ENCODE measurements around the gene SLC1A2. TPM values are rescaled to one million over a fixed set of nuclear protein-coding genes. Genes with fewer than 3 reads are reported as not detected.
A peak's percentile ranks its signal among the peaks of the same experiment; 100 is the strongest.
"Not testable (repeated sequence)": the region's sequence is repeated elsewhere in the genome, so short reads cannot be mapped to it uniquely, and the experiment has no call there.

The SLC1A2 gene
- polyA plus RNA-seq, 1 donor, result 0.43 TPM

GRCh38 chr11:35238882-35239281 is 180.5 kb downstream of the SLC1A2 start:
- no peak for DNase-seq

- DNase-seq, result no peak
Observed at GRCh38 chr11:35237860-35238715, 181.3 kb downstream of the SLC1A2 start.

- DNase-seq, result no peak
Observed at GRCh38 chr11:35237351-35237750, 182.0 kb downstream of the SLC1A2 start.

GRCh38 chr11:35236667-35237003 is 182.7 kb downstream of the SLC1A2 start:
- no peak for DNase-seq

GRCh38 chr11:35235936-35236666 is 183.3 kb downstream of the SLC1A2 start:
- no peak for DNase-seq

GRCh38 chr11:35235498-35235897 is 183.9 kb downstream of the SLC1A2 start:
- no peak for DNase-seq

GRCh38 chr11:35235157-35235468 is 184.2 kb downstream of the SLC1A2 start:
- no peak for DNase-seq

- no peak for DNase-seq
Observed at GRCh38 chr11:35234460-35235156, 184.8 kb downstream of the SLC1A2 start.

GRCh38 chr11:35233518-35233917 is 185.8 kb downstream of the SLC1A2 start:
- no peak for DNase-seq

- DNase-seq, result no peak
Observed at GRCh38 chr11:35232891-35233330, 186.4 kb downstream of the SLC1A2 start.

- DNase-seq, result no peak
Observed at GRCh38 chr11:35231076-35231860, 188.1 kb downstream of the SLC1A2 start.

GRCh38 chr11:35230388-35230787 is 189.0 kb downstream of the SLC1A2 start:
- no peak for DNase-seq

- no peak for DNase-seq
Observed at GRCh38 chr11:35228328-35228725, 191.0 kb downstream of the SLC1A2 start.

GRCh38 chr11:35227576-35228327 is 191.6 kb downstream of the SLC1A2 start:
- DNase-seq, result no peak

- not testable (repeated sequence) for DNase-seq
Observed at GRCh38 chr11:35226756-35227155, 192.6 kb downstream of the SLC1A2 start.

GRCh38 chr11:35225946-35226520 is 193.3 kb downstream of the SLC1A2 start:
- no peak for DNase-seq

GRCh38 chr11:35223991-35224390 is 195.4 kb downstream of the SLC1A2 start:
- DNase-seq, result no peak

- peak; percentile 73 for DNase-seq
Observed at GRCh38 chr11:35223371-35223796, 196.0 kb downstream of the SLC1A2 start.

- DNase-seq, result no peak
Observed at GRCh38 chr11:35218956-35219355, 200.4 kb downstream of the SLC1A2 start.

GRCh38 chr11:35216962-35217678 is 202.2 kb downstream of the SLC1A2 start:
- no peak for DNase-seq

- DNase-seq, result no peak
Observed at GRCh38 chr11:35215945-35216344, 203.4 kb downstream of the SLC1A2 start.
